ENCODE data around the gene RNASE13.

The RNASE13 gene, protein sequence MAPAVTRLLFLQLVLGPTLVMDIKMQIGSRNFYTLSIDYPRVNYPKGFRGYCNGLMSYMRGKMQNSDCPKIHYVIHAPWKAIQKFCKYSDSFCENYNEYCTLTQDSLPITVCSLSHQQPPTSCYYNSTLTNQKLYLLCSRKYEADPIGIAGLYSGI

DNA sequence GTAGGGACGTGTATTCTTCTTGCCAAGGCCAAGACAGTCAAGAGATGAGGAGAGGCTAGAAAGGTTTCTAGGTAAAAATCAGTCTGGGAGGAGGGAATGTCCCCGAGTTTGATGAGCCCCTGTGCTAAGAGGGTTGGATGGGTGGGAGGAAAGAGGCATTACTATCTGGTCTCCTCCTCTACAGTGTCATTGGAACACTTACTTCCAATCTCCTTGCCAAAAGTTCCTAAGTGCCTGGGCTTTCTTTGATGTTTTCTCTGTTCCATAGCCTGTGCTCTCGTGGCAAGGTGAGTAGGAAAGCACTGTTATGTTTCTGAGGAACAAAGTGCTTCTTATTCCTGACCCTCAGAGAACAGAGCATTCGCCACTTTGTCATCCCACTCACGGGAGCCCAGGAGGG, at the start of gene RNASE13:
Gene RNASE13 (minus strand): TSS at position 101 of the 400 bp plus-strand sequence. CDS start 519 bp downstream, outside the sequence.
- DNase-seq, result no peak

DNA sequence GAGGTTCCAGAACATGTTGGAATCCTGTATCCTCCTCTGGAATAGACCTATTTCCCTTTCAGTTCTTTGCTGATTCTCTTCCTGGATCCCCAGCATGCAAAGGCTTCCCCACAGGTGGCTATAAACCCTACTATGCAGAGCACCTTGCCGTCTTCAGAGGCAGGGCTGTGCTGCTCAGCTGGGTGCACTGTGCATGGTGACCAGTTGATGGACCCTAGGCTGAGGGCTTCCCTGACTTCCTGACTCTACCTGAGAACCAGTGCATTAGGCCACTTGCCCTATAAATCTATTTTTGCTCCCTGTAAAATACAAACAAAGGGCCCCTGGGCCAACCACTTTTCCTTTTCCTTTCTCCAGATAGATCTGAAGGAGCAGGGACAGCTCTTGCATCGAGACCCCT, 49.8 kb upstream of the RNASE13 start:
- no peak for DNase-seq

DNA sequence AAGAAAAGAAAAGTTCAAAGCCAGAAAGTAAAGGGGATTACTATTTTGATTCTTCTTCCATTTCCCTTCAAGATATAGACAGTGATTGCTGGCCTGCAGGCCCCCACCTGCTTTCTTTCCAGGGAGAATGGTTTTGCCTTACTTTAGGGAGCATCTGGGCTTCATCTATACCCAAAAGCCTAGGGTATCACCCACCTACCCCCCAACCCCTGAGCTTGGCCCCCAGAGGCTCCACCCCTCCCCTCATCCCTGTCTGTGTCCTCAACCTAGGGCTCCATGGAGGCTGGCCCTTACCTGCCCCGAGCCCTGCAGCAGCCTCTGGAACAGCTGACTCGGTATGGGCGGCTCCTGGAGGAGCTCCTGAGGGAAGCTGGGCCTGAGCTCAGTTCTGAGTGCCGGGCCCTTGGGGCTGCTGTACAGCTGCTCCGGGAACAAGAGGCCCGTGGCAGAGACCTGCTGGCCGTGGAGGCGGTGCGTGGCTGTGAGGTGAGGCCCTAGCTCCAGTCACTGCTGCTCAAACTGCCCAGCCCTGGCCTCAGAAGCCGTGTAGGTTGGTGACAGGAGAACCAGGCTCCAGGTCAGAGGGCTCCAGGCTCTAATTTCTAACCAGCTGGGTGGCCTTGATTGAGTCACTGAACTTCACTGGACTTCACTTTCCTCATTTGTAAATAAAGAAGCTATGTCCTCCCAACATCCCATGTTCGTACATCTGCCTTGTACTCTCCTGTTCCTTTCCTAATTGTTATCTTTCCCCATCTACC, 49.1 kb upstream of the RNASE13 start:
- no peak for DNase-seq

DNA sequence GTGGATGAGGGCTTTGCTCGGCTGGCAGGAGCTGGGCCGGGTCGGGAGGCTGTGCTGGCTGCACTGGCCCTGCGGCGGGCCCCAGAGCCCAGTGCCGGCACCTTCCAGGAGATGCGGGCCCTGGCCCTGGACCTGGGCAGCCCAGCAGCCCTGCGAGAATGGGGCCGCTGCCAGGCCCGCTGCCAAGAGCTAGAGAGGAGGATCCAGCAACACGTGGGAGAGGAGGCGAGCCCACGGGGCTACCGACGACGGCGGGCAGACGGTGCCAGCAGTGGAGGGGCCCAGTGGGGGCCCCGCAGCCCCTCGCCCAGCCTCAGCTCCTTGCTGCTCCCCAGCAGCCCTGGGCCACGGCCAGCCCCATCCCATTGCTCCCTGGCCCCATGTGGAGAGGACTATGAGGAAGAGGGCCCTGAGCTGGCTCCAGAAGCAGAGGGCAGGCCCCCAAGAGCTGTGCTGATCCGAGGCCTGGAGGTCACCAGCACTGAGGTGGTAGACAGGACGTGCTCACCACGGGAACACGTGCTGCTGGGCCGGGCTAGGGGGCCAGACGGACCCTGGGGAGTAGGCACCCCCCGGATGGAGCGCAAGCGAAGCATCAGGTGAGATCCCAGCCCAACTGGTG, 47.0 kb upstream of the RNASE13 start:
- DNase-seq, result no peak

DNA sequence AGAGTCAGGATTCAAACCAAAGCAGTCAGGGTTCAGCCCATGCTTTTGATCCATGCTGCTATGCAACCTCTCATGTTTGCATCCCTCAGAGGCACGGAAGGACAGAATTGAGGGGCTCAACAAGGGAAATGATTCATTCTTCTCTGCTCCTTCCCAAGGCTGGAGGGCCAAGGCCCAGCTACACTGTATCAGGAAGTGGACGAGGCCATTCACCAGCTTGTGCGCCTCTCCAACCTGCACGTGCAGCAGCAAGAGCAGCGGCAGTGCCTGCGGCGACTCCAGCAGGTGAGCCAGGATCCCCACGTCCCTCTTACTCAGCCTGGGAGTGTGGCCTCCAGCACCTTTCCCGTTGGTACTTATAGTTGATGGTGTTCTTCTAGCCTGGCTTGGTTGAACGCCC, 44.1 kb upstream of the RNASE13 start:
- DNase-seq, result no peak

DNA sequence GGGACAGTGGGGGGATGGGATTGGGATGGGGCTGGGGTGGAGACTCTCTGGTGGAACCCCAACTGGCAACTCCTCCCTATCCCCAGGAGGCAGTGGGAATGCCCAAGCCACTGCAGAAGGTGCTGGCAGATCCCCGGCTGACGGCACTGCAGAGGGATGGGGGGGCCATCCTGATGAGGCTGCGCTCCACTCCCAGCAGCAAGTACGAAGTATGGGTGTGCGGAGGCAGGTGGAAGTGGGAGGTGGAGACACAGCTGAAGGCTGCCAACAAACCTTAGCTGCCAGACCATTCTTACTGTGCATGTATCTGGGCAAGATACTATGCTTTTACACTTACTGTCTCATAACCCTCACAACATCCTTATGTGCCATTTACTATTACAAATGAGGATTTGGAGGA, 43.7 kb upstream of the RNASE13 start:
- no peak for DNase-seq

DNA sequence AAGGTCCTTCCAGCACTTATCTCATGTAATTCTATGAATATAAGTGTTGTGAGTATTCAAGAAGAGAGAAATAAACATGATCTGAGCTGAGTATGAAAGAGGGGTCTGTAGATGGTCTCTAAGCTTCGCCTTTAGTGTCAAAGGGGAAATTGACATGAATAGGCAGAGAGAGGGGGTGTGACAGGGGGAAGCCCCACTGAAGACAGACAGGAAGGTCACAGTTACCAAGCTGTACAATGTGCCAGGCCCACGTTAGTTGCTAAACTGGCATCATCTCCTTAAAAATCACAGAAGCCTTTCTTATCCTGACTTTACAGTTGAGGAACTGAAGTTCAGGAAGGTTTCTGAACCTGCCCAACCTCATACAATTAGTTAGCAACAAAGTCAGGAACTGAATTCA, 43.1 kb upstream of the RNASE13 start:
- DNase-seq, result no peak

DNA sequence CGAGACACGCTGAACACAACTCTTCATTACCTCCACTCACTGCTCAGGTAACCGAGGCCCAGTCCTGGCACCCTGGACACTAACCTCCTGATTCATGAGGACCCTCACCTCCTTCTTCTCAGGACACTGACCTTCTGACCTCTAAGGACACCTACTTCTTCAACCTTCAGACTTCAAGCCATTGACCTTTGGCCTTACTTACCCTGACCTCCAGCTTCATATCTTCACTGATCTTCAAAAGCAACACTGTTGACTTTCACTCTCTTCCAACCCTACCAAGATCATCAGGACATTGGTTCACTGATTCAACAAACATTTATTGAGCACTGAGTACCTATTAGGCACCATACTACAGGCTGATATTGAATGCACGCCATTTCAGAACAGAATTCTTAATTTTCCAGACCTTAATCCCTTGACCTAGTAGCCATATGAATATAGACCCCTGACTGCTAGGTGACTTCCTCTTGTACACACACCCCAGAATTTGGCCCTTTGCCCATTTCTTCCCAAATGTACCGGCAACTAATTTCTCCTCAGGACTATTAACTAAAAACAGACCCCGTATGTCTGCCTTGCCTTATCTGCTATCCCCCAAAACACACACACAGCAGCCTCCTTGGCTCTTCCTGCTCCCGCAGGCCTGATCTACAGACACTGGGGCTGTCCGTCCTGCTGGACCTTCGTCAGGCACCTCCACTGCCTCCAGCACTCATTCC, 41.3 kb upstream of the RNASE13 start:
- DNase-seq, result no peak

DNA sequence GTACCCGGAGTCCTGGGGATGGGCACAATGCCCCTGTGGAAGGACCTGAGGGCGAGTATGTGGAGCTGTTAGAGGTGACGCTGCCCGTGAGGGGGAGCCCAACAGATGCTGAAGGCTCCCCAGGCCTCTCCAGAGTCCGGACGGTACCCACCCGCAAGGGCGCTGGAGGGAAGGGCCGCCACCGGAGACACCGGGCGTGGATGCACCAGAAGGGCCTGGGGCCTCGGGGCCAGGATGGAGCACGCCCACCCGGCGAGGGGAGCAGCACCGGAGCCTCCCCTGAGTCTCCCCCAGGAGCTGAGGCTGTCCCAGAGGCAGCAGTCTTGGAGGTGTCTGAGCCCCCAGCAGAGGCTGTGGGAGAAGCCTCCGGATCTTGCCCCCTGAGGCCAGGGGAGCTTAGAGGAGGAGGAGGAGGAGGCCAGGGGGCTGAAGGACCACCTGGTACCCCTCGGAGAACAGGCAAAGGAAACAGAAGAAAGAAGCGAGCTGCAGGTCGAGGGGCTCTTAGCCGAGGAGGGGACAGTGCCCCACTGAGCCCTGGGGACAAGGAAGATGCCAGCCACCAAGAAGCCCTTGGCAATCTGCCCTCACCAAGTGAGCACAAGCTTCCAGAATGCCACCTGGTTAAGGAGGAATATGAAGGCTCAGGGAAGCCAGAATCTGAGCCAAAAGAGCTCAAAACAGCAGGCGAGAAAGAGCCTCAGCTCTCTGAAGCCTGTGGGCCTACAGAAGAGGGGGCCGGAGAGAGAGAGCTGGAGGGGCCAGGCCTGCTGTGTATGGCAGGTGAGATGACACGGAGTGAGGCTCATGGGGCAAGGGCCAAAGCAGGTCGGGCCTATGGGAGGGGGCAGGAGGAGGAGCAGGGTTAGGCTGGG, 40.0 kb upstream of the RNASE13 start:
- no peak for DNase-seq

DNA sequence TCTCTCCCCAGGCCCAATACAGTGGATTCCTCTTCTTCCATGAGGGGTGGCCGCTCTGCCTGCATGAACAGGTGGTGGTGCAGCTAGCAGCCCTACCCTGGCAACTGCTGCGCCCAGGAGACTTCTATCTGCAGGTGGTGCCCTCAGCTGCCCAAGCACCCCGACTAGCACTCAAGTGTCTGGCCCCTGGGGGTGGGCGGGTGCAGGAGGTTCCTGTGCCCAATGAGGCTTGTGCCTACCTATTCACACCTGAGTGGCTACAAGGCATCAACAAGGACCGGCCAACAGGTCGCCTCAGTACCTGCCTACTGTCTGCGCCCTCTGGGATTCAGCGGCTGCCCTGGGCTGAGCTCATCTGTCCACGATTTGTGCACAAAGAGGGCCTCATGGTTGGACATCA, 39.3 kb upstream of the RNASE13 start:
- no peak for DNase-seq

DNA sequence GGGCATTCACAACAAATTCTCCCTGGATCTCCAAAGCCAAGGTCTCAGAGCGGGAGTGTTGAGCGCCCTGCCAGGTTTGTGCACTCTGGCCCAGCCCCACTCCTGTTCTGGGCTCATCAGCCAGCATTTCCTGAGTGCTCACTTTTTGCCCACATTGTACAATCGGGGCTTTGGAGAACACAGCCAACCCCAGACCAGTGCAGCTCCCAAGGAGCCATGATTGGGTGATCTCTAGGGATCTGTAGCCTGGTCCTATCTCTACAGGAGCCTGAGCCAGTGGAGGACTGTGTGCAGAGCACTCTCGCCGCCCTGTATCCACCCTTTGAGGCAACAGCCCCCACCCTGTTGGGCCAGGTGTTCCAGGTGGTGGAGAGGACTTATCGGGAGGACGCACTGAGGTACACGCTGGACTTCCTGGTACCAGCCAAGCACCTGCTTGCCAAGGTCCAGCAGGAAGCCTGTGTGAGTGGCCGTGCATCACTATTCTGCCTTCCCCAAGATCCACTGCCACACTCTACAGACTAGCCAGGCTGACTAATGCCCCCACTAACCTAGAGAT, 38.3 kb upstream of the RNASE13 start:
- no peak for DNase-seq

DNA sequence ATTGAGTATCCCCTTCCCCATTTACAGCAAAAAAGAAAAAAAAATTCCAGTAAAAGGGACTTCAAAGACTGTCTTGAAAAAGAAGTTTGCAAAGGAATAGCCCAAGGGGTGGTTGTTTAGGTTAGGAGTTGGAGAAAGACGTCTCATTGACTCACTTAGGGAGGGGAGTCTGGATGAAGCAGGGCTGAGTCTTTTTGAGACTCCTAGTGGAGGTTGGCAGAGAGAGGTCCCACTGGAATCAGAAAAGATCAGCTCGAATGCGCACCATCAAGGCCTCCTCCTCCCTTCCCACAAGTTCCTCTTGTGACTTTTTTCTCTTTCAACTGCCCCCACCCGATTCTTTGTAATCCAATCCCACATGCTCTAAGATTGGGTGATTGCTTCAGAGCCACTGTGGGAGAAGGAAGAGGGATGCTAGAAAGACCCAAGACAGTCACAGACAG, 37.4 kb upstream of the RNASE13 start:
- no peak for DNase-seq

DNA sequence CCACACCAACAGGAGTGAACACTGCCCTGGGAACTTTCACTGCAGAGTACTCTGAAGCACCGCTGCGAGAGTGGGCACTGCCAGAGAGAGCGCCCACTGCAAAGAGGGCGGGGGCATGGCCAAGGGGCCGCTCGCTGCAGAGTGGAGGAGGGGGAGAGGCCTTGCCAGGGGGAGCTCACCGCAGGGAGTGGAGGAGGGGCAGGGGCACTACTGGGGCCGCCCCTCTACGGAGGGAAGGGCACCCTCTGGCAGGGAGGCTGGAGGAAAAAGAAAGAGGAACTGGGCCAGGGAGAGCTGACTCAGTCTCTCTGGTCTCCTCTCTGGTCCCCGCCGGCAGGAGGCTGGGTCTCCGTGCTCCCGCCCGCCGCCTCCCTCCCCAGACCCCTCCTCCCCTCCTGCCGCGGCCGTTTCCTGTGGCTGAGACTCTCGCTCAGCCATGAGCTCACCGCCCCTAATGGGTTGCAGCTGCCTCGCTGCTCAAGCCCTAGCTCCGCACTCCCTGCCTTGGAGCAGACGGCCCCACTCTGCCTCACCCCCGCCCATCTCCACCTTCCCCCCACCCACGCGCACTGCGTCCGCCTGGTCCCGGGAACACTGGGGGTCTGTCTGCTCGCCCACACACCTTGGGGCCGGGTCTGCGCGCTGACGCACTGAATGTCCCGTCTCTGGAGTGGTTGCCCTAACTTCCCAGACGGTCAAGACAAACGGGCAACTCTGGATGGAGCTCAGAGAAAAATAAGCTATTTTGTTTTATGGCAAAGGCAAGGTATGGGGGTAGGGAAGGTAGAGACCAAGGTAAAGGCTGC, 36.8 kb upstream of the RNASE13 start:
- DNase-seq, result peak; percentile 73

DNA sequence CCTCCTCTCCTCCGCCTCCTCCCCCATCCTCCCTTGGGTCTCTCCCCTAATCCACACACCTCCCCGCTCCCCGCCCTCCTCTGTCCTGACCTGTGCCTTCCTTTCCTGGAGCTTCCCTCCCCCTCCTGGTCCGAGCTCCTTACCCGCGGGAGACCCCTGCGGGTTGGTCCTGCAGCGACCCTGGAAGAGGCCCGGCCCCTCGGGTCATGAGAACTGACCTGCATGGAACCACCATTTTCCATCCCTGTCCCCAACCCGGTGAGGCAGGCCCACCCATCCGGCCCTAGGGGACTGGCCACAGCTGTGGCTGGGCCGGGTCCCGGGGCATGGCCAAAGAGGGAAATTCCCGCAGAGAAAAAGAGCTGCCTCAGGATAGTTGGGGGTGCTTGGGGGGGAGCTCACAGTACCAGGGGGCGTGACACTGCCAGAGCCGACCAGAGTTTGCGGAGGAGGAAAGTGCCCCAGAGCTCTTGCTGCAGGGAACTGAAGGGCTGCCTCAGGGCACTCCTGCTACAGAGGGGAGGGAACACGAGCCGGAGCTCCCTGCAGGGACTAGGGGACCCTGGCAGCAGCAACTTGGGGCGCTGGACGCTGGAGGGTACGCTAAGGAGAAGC, 36.1 kb upstream of the RNASE13 start:
- DNase-seq, result peak; percentile 65

DNA sequence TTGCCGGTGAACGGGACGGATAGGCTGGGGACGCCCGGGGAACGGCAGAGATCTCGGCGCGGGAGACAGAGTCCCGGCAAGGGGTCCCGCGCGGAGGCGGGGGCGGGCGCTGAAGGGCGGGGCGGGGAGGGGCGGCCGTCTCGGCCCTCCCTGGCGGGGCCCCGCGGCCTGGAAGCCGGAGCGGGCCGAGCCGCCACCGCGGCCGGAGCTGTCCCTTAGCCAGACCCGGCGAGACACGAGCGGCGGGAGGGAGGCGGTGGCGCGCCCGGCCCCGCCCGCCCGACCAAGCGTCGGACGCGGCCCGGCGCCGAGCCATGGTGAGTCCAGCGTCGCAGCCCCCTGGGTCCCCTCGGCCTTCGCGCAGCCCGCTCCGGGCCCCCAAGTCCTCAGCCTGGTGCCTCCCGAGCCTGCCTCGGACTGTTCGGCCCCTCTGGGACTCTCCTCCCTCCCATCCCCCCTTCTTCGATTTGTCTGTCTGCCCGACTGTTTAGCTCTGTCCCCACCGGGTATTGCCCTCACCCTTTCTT, 35.5 kb upstream of the RNASE13 start, which contains the start of gene ARHGEF40:
Gene ARHGEF40 (plus strand): TSS at position 222 of the 527 bp plus-strand sequence. CDS start 93 bp downstream, at position 315.
- no peak for DNase-seq

DNA sequence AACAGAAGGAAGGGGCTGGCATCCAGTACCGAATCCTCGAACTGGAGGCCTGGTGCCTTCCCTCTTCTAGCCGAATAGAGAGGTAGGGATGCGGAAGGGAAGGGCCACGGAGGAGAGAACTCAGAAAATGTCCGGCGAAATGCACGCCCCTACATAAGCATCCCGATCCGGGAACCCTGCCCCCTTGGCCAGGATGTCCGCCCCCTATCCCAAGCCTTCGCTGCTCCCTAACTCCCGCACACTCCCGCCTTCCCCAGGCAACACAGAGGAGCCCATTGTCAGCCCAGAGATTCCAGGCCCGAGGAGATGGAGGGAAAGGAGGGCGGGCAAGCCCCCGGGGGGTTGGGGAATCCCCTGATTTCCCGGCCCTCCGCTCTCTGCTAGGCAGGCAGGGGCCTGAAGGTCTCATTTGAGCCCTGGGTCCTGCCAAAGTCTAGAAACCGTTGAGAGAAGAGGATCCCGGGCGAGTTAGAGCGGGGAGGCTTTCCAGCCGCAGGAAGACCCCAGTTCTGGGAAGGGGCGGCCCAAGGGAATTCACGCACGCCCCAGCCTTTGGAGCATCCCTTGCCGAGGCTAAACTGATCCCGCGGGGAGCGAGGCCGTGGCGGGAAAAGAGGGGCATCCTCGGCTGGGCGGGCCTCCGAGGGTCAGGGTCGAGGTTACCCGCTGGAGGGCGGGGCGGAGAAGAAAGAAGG, 34.9 kb upstream of the RNASE13 start:
- peak; percentile 64 for DNase-seq

DNA sequence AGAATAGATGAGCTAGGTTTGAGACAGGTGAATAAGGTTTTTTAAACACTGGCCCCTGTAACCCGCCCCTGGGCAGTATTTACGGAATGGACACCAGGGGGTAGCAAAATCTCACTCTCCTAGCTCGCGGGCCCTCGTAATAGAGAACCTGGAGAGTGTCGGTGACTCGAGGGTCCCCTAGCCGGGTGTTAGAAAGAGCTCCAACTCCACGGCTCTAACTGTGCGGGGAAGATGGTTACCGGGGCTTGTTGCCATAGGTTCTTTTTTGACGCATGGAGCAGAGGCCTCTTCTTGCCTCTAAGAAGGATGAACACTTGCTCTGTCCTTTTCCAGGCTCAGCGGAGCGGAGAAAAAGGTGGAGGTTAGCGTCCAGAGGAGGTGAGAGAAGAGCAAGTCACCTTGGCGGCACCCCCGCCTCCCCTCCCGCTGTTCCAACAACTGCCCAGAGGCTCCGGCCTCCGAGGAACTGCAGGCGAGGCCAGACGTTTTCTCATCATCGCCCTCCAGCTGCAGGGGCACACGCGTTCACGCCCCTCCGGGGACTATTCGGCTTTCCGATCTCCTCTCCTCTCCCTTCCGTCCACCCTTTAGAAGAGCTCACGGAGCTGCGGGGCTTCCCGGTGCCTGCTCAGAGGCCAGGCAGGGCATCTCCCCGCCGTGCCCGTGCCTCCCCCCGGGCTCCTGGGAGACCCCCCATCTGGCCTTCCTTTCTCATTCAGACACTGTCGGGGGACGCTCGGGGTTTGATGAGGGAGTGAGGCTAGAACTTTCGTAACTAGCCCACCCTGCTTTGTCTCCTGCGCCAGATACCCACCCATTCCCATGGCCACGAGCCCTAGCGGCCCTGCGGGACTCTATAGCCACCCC, 34.1 kb upstream of the RNASE13 start:
- DNase-seq, result peak; percentile 72

DNA sequence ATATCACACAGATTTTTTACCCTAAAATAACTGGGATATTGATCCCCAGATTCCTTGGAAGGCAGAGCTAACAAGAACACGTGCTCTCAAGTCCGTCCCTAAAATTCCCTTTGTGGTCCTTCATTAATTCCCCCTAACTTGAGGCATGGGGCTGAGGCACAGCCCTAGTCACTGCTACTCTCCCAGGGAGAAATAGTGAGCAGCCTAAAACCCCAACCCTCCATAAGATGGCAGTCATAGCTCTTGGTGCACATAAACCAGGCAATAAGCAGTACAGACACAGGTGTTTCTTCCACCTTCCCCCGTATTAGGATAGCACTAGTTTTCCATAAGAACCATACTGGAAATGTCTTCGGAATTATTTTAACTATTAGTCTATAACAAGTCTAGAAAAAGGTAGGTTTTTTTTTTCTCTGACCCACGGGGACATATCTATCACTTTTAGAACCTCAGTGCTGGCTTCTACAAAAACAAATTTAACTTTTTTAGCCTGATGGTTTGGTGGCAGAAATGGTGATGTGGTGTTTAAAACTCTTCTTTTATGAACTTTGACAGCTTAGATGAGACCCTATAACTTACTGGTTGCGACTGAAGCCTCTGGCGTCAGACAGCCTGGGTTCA, 32.4 kb upstream of the RNASE13 start:
- DNase-seq, result no peak
